Mesenchymal stem cell (in vitro differentiated cells and primary cell): ENCODE data around the gene DNAJC3.

Source experiments
- DNase-seq: peaks from one replicate; pipeline ENCODE4 v3.0.0-alpha.2; 2013
- H2AFZ ChIP-seq: one replicate; pipeline ENCODE4 v1.6.1; 2013; ENCODE audit warnings: low read depth, mild to moderate bottlenecking, control low read depth, inconsistent platforms, low read length, moderate library complexity
- H2AK5ac ChIP-seq: 2 replicates; pipeline ENCODE4 v1.6.1; 2013; ENCODE audit warnings: low read length, moderate library complexity, mild to moderate bottlenecking, inconsistent platforms; ENCODE audit not compliant: severe bottlenecking
- H2BK120ac ChIP-seq: one replicate; pipeline ENCODE4 v1.6.1; 2013; ENCODE audit warnings: low read depth, mild to moderate bottlenecking, inconsistent platforms, low read length, moderate library complexity
- H2BK12ac ChIP-seq, 2 experiments: one replicate each; pipeline ENCODE4 v1.6.1; 2013; ENCODE audit warnings: inconsistent platforms in 2 of 2, low read length in 2 of 2, mild to moderate bottlenecking in 2 of 2, moderate library complexity in 2 of 2, control low read depth in 1 of 2
- H2BK15ac ChIP-seq: one replicate; pipeline ENCODE4 v1.6.1; 2013; ENCODE audit warnings: mild to moderate bottlenecking, low read depth, inconsistent platforms; ENCODE audit not compliant: poor library complexity, severe bottlenecking
- H2BK5ac ChIP-seq: 2 replicates; pipeline ENCODE4 v1.6.1; 2013; ENCODE audit warnings: low read depth, mild to moderate bottlenecking, low read length, control low read depth, inconsistent platforms; ENCODE audit not compliant: poor library complexity, severe bottlenecking
- H3K14ac ChIP-seq, 2 experiments: one replicate each; pipeline ENCODE4 v1.6.1; 2013; ENCODE audit warnings: inconsistent platforms in 2 of 2, low read length in 2 of 2, control low read depth in 1 of 2, mild to moderate bottlenecking in 1 of 2, moderate library complexity in 1 of 2
- H3K18ac ChIP-seq, 2 experiments: one replicate each; pipeline ENCODE4 v1.6.1; 2013; ENCODE audit warnings: inconsistent platforms in 2 of 2, low read length in 2 of 2, control low read depth in 1 of 2, low read depth in 1 of 2, mild to moderate bottlenecking in 1 of 2
- H3K23ac ChIP-seq, 2 experiments: one replicate each; pipeline ENCODE4 v1.6.1; 2013; ENCODE audit warnings: inconsistent platforms in 2 of 2, low read length in 2 of 2, mild to moderate bottlenecking in 2 of 2, moderate library complexity in 2 of 2, control low read depth in 1 of 2
- H3K27ac ChIP-seq: 2 replicates; pipeline ENCODE4 v1.5.1; 2013; ENCODE audit warnings: mild to moderate bottlenecking, moderate library complexity, low read length, control low read depth, inconsistent platforms; ENCODE audit not compliant: poor library complexity, severe bottlenecking
- H3K27me3 ChIP-seq, 2 experiments: 2 replicates each; pipeline versions ENCODE4 v1.6.1 to v1.7.0; 2013; ENCODE audit warnings: low read length in 2 of 2, mild to moderate bottlenecking in 2 of 2, moderate library complexity in 2 of 2, control low read depth in 1 of 2, inconsistent platforms in 1 of 2; ENCODE audit not compliant: control insufficient read depth in 1 of 2, insufficient read depth in 1 of 2
- H3K36me3 ChIP-seq, 2 experiments: 2 replicates each; pipeline versions ENCODE4 v1.6.1 to v1.7.0; 2013; ENCODE audit warnings: low read length in 2 of 2, control low read depth in 1 of 2, inconsistent platforms in 1 of 2, low read depth in 1 of 2, mild to moderate bottlenecking in 1 of 2; ENCODE audit not compliant: insufficient read depth in 2 of 2, control insufficient read depth in 1 of 2
- H3K4ac ChIP-seq, 2 experiments: one replicate each; pipeline ENCODE4 v1.6.1; 2013; ENCODE audit warnings: inconsistent platforms in 2 of 2, low read length in 2 of 2, mild to moderate bottlenecking in 2 of 2, moderate library complexity in 2 of 2, control low read depth in 1 of 2, low read depth in 1 of 2
- H3K4me1 ChIP-seq: 2 replicates; pipeline ENCODE4 v1.6.1; 2013; ENCODE audit warnings: low read depth, low read length, control low read depth; ENCODE audit not compliant: control insufficient read depth, insufficient read depth
- H3K4me2 ChIP-seq: 2 replicates; pipeline ENCODE4 v1.6.1; 2013; ENCODE audit warnings: low read length, mild to moderate bottlenecking, inconsistent platforms; ENCODE audit not compliant: poor library complexity, severe bottlenecking
- H3K4me3 ChIP-seq, 2 experiments: 2 replicates each; pipeline versions ENCODE4 v1.5.1 to v1.7.0; 2013; ENCODE audit warnings: low read length in 2 of 2, mild to moderate bottlenecking in 2 of 2, control low read depth in 1 of 2, low read depth in 1 of 2; ENCODE audit not compliant: insufficient read depth in 1 of 2
- H3K79me1 ChIP-seq: replicated peaks from 2 replicates; pipeline ENCODE4 v1.6.1; 2013; ENCODE audit warnings: mild to moderate bottlenecking, control low read depth, low read length, inconsistent platforms; ENCODE audit not compliant: poor library complexity, severe bottlenecking
- H3K9ac ChIP-seq: 2 replicates; pipeline ENCODE4 v1.7.0; 2013; ENCODE audit warnings: mild to moderate bottlenecking, low read length, moderate library complexity
- H3K9me3 ChIP-seq: 2 replicates; pipeline ENCODE4 v1.7.0; 2013; ENCODE audit warnings: mild to moderate bottlenecking, low read length; ENCODE audit not compliant: control insufficient read depth
- H4K8ac ChIP-seq: one replicate; pipeline ENCODE4 v1.6.1; 2013; ENCODE audit warnings: inconsistent platforms, mild to moderate bottlenecking, low read length, moderate library complexity
- H4K91ac ChIP-seq: one replicate; pipeline ENCODE4 v1.6.1; 2013; ENCODE audit warnings: mild to moderate bottlenecking, low read length, inconsistent platforms
- WGBS: methylation state at CpG from one replicate; pipeline ENCODE4 v1.1.7; 2013; ENCODE audit warnings: mixed read lengths; 5-methylcytosine and 5-hydroxymethylcytosine counted together

The DNAJC3 gene

GRCh38 chr13:95743192-95743591, 66.3 kb downstream of the DNAJC3 start:
- Histone ChIP-seq H3K4ac (no peak overlapping the region), H3K27me3 (no peaks in the 10 kb centered on the region), H3K18ac (no peak overlapping the region), H3K36me3 (no peaks in the 10 kb centered on the region), H4K91ac (no peak overlapping the region), H3K9ac (no peak overlapping the region), H3K14ac (no peak overlapping the region), H2AK5ac (no peak overlapping the region), H4K8ac (no peak overlapping the region), H3K4me1 (no peaks in the 10 kb centered on the region), H3K79me1 (peaks cover 22% of the 10 kb centered on the region), H2BK120ac (no peak overlapping the region), H2AFZ (no peak overlapping the region), H2BK15ac (no peak overlapping the region), H2BK5ac (no peak overlapping the region), H3K23ac (no peak overlapping the region), H3K9me3 (no peaks in the 10 kb centered on the region), H2BK12ac (no peak overlapping the region), H3K4me2 (no peak overlapping the region), H3K4me3 (no peak overlapping the region), H3K27ac (no peak overlapping the region)
- DNase-seq: no peak
- WGBS: 93% methylated on average over 3 of the region's 3 CpGs

- H3K79me1 ChIP-seq: peaks cover 27% of the 10 kb centered on the region
- no peak overlapping the region for H2BK120ac ChIP-seq
- H3K4me1 ChIP-seq: no peaks in the 10 kb centered on the region
- no peaks in the 10 kb centered on the region for H3K9me3 ChIP-seq
- no peak overlapping the region for H3K4me2 ChIP-seq
- H2AK5ac ChIP-seq: no peak overlapping the region
- no peak overlapping the region for H2BK12ac ChIP-seq
- H3K4me3 ChIP-seq: no peak overlapping the region
- H2BK5ac ChIP-seq: no peak overlapping the region
- no peak overlapping the region for H2BK15ac ChIP-seq
- no peak overlapping the region for H3K4ac ChIP-seq
- no peak overlapping the region for H3K23ac ChIP-seq
- no peaks in the 10 kb centered on the region for H3K36me3 ChIP-seq
- H3K27ac ChIP-seq: no peak overlapping the region
- H3K18ac ChIP-seq: no peak overlapping the region
- no peak overlapping the region for H4K91ac ChIP-seq
- H3K14ac ChIP-seq: no peak overlapping the region
- H3K27me3 ChIP-seq: no peaks in the 10 kb centered on the region
- H4K8ac ChIP-seq: no peak overlapping the region
- 81% methylated on average over 4 of the region's 4 CpGs for WGBS
- DNase-seq: no peak
- H2AFZ ChIP-seq: no peak overlapping the region
- no peak overlapping the region for H3K9ac ChIP-seq
Measured at GRCh38 chr13:95745289-95745688, 68.3 kb downstream of the DNAJC3 start.

DNA sequence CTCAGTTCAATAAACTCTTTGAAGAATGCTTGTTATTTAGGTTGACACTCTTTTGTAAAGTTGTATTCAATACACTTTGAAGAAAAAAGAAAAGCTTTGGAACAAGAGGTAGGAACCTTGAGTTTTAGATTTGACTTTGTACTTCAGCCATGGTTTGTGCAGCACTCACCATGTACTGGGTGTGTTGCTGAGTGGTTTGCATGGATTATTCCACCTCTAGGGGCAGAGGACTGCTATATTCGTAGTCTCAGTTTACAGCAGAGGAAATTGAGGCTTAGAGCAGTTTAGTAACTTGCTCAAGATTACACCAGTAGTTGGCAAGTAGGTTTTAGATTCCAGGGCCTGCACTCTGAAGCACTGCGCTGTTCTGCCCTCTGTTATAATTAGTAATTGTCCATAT, 68.8 kb downstream of the DNAJC3 start:
- Histone ChIP-seq H3K36me3 (no peaks in the 10 kb centered on the region), H3K9me3 (no peaks in the 10 kb centered on the region), H3K4me1 (no peaks in the 10 kb centered on the region), H3K18ac (no peak overlapping the region), H3K27ac (no peak overlapping the region), H2AFZ (no peak overlapping the region), H3K9ac (no peak overlapping the region), H3K27me3 (no peaks in the 10 kb centered on the region), H2AK5ac (no peak overlapping the region), H2BK120ac (no peak overlapping the region), H4K8ac (no peak overlapping the region), H3K4ac (no peak overlapping the region), H4K91ac (no peak overlapping the region), H3K14ac (no peak overlapping the region), H2BK15ac (no peak overlapping the region), H3K23ac (no peak overlapping the region), H3K4me3 (no peak overlapping the region), H3K79me1 (peaks cover 28% of the 10 kb centered on the region), H3K4me2 (no peak overlapping the region), H2BK12ac (no peak overlapping the region), H2BK5ac (no peak overlapping the region)
- peak; percentile 11 for DNase-seq
- WGBS: 87% methylated on average over 2 of the region's 2 CpGs

GRCh38 chr13:95749545-95749944, 72.6 kb downstream of the DNAJC3 start:
- Histone ChIP-seq H3K4ac (no peak overlapping the region), H3K36me3 (no peaks in the 10 kb centered on the region), H3K14ac (no peak overlapping the region), H4K91ac (no peak overlapping the region), H3K23ac (no peak overlapping the region), H2BK12ac (no peak overlapping the region), H4K8ac (no peak overlapping the region), H2AFZ (no peak overlapping the region), H3K4me2 (no peak overlapping the region), H3K18ac (no peak overlapping the region), H3K9ac (no peak overlapping the region), H3K79me1 (peaks cover 21% of the 10 kb centered on the region), H3K9me3 (no peaks in the 10 kb centered on the region), H3K27me3 (no peaks in the 10 kb centered on the region), H3K27ac (no peak overlapping the region), H2BK15ac (no peak overlapping the region), H2BK5ac (no peak overlapping the region), H2AK5ac (no peak overlapping the region), H2BK120ac (no peak overlapping the region), H3K4me1 (no peaks in the 10 kb centered on the region), H3K4me3 (no peak overlapping the region)
- 94% methylated on average over 4 of the region's 4 CpGs for WGBS
- DNase-seq: no peak
